Uterus (tissue), 2 donors: ENCODE results near the gene SNRPF.
"Not testable (repeated sequence)": the region's sequence is repeated elsewhere in the genome, so short reads cannot be mapped to it uniquely, and the experiment has no call there.

Experiments used
- POLR2A ChIP-seq, 2 donors: fragments of 450-650 bp; IDR thresholded peaks; one replicate each; pipeline ENCODE4 v1.6.1; 2016; ENCODE audit warnings: antibody characterized with exemption in 2 of 2, mild to moderate bottlenecking in 1 of 2, moderate library complexity in 1 of 2
- TF ChIP-seq, protein P1 (sequence below), 4 experiments: fragments of 200-600 bp in 2 of 4; fragments of 450-650 bp in 2 of 4; sonication (generic) in 2 of 4; IDR thresholded peaks; one replicate each; pipeline ENCODE4 v1.5.1; 2016 to 2019; ENCODE audit warnings: antibody characterized with exemption in 4 of 4, mild to moderate bottlenecking in 2 of 4, moderate library complexity in 1 of 4

GRCh38 chr12:95812155-95812554 lies 46.6 kb upstream of the SNRPF start:
- TF ChIP-seq, protein P1, sequence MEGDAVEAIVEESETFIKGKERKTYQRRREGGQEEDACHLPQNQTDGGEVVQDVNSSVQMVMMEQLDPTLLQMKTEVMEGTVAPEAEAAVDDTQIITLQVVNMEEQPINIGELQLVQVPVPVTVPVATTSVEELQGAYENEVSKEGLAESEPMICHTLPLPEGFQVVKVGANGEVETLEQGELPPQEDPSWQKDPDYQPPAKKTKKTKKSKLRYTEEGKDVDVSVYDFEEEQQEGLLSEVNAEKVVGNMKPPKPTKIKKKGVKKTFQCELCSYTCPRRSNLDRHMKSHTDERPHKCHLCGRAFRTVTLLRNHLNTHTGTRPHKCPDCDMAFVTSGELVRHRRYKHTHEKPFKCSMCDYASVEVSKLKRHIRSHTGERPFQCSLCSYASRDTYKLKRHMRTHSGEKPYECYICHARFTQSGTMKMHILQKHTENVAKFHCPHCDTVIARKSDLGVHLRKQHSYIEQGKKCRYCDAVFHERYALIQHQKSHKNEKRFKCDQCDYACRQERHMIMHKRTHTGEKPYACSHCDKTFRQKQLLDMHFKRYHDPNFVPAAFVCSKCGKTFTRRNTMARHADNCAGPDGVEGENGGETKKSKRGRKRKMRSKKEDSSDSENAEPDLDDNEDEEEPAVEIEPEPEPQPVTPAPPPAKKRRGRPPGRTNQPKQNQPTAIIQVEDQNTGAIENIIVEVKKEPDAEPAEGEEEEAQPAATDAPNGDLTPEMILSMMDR (IDR thresholded peaks at IDR 0.05), result not testable (repeated sequence)
- TF ChIP-seq POLR2A (IDR thresholded peaks at IDR 0.05), result not testable (repeated sequence)
